B cell (primary cell): ENCODE results near the gene ELMO1.

Experiments
- CTCF ChIP-seq: fragments of 200-600 bp; IDR thresholded peaks from one replicate; pipeline ENCODE4 v1.8.0; 2022; ENCODE audit warnings: antibody characterized with exemption, mild to moderate bottlenecking
- EZH2 ChIP-seq: IDR thresholded peaks from 2 replicates; pipeline ENCODE4 v1.6.1; 2012; ENCODE audit warnings: borderline replicate concordance, low read depth, mild to moderate bottlenecking, moderate library complexity, low read length; ENCODE audit not compliant: insufficient read depth, poor library complexity, severe bottlenecking

GRCh38 chr7:37442268-37442667 is 6.4 kb downstream of the ELMO1 start:
- TF ChIP-seq CTCF (no peak), EZH2 (no peak)
